ENCODE measurements around the gene TRAF3. TPM values are rescaled to one million over a fixed set of nuclear protein-coding genes. Genes with fewer than 3 reads are reported as not detected.

TRAF3 gene
- total and polyA plus RNA-seq, 4 donors, result 2.1 to 12.0 (median 5.2) TPM

- no peak for TF ChIP-seq EGR1 (IDR thresholded peaks at IDR 0.05; ENCODE audit: low read depth in 2 of 2)
- TF ChIP-seq ZBTB33 (IDR thresholded peaks at IDR 0.05), result no peak
- TF ChIP-seq ATF3 (IDR thresholded peaks at IDR 0.05), result no peak
- TF ChIP-seq TAF1 (conservative IDR thresholded peaks at IDR 0.05), result no peak
- no peak for TF ChIP-seq CTCF (IDR thresholded peaks at IDR 0.05; ENCODE audit: low read depth, low read length, missing input control)
- TF ChIP-seq FOXA2 (IDR thresholded peaks at IDR 0.05), result no peak
- TF ChIP-seq RXRA (IDR thresholded peaks at IDR 0.05), result no peak
- no peak for TF ChIP-seq HNF4A (conservative IDR thresholded peaks at IDR 0.05)
- no peak for TF ChIP-seq HNF4G (IDR thresholded peaks at IDR 0.05)
- no peak for TF ChIP-seq RAD21 (IDR thresholded peaks at IDR 0.05)
- no peak for TF ChIP-seq JUND (IDR thresholded peaks at IDR 0.05)
- TF ChIP-seq YY1 (IDR thresholded peaks at IDR 0.05), result no peak
- TF ChIP-seq MAX (IDR thresholded peaks at IDR 0.05), result no peak
- no peak for TF ChIP-seq GABPA (IDR thresholded peaks at IDR 0.05 in 1 of 2, conservative IDR thresholded peaks at IDR 0.05 in 1 of 2)
- TF ChIP-seq REST (IDR thresholded peaks at IDR 0.05), result no peak
- no peak for TF ChIP-seq FOXA1 (IDR thresholded peaks at IDR 0.05)
- no peak for TF ChIP-seq SP1 (IDR thresholded peaks at IDR 0.05)
- no peak for TF ChIP-seq NR2F2 (IDR thresholded peaks at IDR 0.05)
- peaks cover 0 to 6% (median 3%) of the 10 kb centered on the region in 4 donors for H3K4me1 ChIP-seq (ENCODE audit: control insufficient read depth in 4 of 4, insufficient read depth in 4 of 4, low read length in 3 of 4)
- DNase-seq (ENCODE audit: low spot score), result no peak
- WGBS, result 82% methylated on average over 8 of the region's 8 CpGs
- no peaks in the 10 kb centered on the region for H3K9me3 ChIP-seq (ENCODE audit: control insufficient read depth in 4 of 4, low read length in 3 of 4)
- no peak overlapping the region for H3K4me3 ChIP-seq (ENCODE audit: low read depth in 1 of 3, low read length in 3 of 3)
- H3K27ac ChIP-seq (ENCODE audit: low read depth in 1 of 2, low read length in 2 of 2), result no peak overlapping the region
- no peaks in the 10 kb centered on the region for H3K27me3 ChIP-seq (ENCODE audit: control insufficient read depth in 4 of 4, insufficient read depth in 4 of 4, low read length in 3 of 4)
- no peak overlapping the region for H3K9ac ChIP-seq (ENCODE audit: low read depth in 1 of 2, low read length in 2 of 2)
- peaks cover 15 to 77% (median 44%) of the 10 kb centered on the region in 4 donors for H3K36me3 ChIP-seq (ENCODE audit: control insufficient read depth in 4 of 4, insufficient read depth in 3 of 4, low read depth in 1 of 4, low read length in 3 of 4)
Measured at GRCh38 chr14:102951799-102952198, 174.6 kb downstream of the TRAF3 start.

Measured in liver (tissue), 9 donors.